Measurements from ENCODE around the gene SOX5. TPM values are rescaled to one million over a fixed set of nuclear protein-coding genes. Genes with fewer than 3 reads are reported as not detected.

Gene SOX5
- total and polyA plus RNA-seq, 7 donors, result 0.17 to 2.9 (median 0.47) TPM

DNA sequence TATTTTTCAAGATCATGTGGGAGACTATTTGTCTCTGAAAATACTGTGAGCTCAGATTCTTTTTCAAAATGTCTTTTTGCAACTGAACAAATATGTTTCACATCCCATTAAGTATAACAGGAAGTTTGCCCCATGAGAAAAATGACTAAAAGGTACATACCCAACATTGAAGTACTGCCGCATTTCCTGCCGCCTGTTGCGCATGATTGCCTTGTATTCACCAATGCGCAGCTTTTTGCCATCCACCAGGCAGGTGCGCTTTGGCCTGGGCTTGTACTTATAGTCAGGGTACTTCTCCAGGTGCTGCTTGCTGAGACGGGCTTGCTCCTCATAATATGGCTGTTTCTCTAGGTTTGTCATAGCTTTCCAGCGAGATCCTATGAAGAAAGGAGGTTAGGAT, 413.2 kb downstream of the SOX5 start:
- no peak for DNase-seq
- 89 to 90% (median 89%) methylated on average over 7 of the region's 7 CpGs for WGBS, 3 donors

DNA sequence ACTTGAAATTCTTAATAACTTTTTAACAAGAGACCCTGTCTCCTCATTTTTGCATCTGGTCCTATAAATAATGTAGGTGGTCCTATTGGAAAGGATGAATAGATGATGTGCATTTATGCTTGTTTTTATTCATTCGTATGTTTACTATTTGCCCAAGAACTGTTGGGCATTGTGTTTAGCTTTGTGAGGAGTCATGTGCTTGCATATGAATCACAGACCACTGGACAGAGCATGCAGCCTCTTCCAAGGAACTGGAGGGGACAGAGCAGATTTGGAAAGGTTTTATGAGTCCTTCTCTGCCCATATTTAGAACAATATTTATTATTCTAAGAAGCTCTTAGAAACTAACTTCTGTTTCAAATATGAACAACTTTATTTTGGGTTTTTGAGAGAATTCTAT, 414.0 kb downstream of the SOX5 start:
- Histone ChIP-seq H3K36me3 (ENCODE audit: insufficient read depth in 1 of 2, low read depth in 1 of 2) (no peaks in the 10 kb centered on the region), H3K4me3 (no peak overlapping the region), H3K27ac (no peak overlapping the region), H3K27me3 (ENCODE audit: insufficient read depth in 3 of 3, low read length in 2 of 3) (no peaks in the 10 kb centered on the region), H3K9me3 (no peaks in the 10 kb centered on the region), H3K4me1 (no peaks in the 10 kb centered on the region)
- no peak for ATAC-seq
- intact Hi-C loops (cut with DNase I), result no loop called here
- TF ChIP-seq, protein P1, sequence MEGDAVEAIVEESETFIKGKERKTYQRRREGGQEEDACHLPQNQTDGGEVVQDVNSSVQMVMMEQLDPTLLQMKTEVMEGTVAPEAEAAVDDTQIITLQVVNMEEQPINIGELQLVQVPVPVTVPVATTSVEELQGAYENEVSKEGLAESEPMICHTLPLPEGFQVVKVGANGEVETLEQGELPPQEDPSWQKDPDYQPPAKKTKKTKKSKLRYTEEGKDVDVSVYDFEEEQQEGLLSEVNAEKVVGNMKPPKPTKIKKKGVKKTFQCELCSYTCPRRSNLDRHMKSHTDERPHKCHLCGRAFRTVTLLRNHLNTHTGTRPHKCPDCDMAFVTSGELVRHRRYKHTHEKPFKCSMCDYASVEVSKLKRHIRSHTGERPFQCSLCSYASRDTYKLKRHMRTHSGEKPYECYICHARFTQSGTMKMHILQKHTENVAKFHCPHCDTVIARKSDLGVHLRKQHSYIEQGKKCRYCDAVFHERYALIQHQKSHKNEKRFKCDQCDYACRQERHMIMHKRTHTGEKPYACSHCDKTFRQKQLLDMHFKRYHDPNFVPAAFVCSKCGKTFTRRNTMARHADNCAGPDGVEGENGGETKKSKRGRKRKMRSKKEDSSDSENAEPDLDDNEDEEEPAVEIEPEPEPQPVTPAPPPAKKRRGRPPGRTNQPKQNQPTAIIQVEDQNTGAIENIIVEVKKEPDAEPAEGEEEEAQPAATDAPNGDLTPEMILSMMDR (IDR thresholded peaks at IDR 0.05), result no peak
- DNase-seq, result no peak
- 79 to 86% (median 86%) methylated on average over 1 of the region's 1 CpG for WGBS, 3 donors

More for the DNA sequence above, 413.2 kb downstream of the SOX5 start:
- ATAC-seq, result no peak
- no peak overlapping the region for H3K4me3 ChIP-seq
- H3K9me3 ChIP-seq, result no peaks in the 10 kb centered on the region
- no peaks in the 10 kb centered on the region for H3K27me3 ChIP-seq (ENCODE audit: insufficient read depth in 3 of 3, low read length in 2 of 3)
- H3K36me3 ChIP-seq (ENCODE audit: insufficient read depth in 1 of 2, low read depth in 1 of 2), result no peaks in the 10 kb centered on the region
- no peak overlapping the region for H3K27ac ChIP-seq
- intact Hi-C loops (cut with DNase I), result no loop called here
- no peaks in the 10 kb centered on the region for H3K4me1 ChIP-seq
- TF ChIP-seq, protein P1 (IDR thresholded peaks at IDR 0.05), result no peak

DNA sequence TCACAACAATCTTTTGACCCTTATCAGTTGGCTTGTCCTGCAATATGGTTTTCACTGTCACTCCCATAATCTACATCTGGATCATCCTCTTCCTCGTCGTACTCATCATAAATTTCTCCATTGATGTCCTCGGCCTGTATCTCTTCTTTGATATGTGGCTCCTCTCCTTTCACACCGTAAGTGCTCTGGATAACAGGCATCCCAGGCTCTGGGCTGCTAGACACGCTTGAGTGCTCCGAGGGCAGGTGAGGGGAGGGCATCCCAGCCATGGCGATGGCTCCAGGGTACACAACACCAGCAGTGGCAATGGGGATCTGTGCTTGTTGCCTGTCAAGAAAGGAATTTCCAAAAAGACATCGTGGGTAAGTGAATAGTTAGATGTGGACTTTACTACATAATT, 415.3 kb downstream of the SOX5 start:
- DNase-seq, result no peak
- intact Hi-C loops (cut with DNase I), result no loop called here
- Histone ChIP-seq H3K4me3 (no peak overlapping the region), H3K36me3 (ENCODE audit: insufficient read depth in 1 of 2, low read depth in 1 of 2) (no peaks in the 10 kb centered on the region), H3K9me3 (no peaks in the 10 kb centered on the region), H3K4me1 (no peaks in the 10 kb centered on the region), H3K27ac (no peak overlapping the region), H3K27me3 (ENCODE audit: insufficient read depth in 3 of 3, low read length in 2 of 3) (no peaks in the 10 kb centered on the region)
- WGBS, 3 donors, result 88 to 89% (median 88%) methylated on average over 8 of the region's 8 CpGs
- TF ChIP-seq, protein P1 (IDR thresholded peaks at IDR 0.05), result no peak
- no peak for ATAC-seq

DNA sequence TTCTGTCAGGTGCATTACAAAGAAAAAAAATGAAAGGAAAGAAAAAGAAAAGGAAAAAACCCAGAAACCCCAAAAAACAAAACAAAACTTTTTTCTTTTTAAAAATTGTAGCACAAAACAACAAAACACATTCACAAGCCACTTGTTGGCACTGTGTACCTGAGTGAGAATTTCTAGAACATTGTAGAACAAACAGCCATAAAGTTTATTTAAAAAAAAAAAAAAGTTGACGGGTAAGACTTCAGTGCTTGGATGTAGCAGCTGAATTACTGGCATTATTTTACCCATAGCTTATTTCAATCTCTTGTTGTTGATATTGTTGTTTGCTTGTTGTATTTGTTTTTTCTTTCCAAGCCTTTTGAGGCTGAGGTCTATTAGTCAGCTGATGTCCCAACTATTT, 415.8 kb downstream of the SOX5 start:
- intact Hi-C loops (cut with DNase I), result no loop called here
- H3K9me3 ChIP-seq, result no peaks in the 10 kb centered on the region
- H3K4me3 ChIP-seq, result no peak overlapping the region
- H3K36me3 ChIP-seq (ENCODE audit: insufficient read depth in 1 of 2, low read depth in 1 of 2), result no peaks in the 10 kb centered on the region
- H3K4me1 ChIP-seq, result no peaks in the 10 kb centered on the region
- no peaks in the 10 kb centered on the region for H3K27me3 ChIP-seq (ENCODE audit: insufficient read depth in 3 of 3, low read length in 2 of 3)
- TF ChIP-seq, protein P1 (IDR thresholded peaks at IDR 0.05), result no peak
- ATAC-seq (no peak), DNase-seq (no peak)
- 71 to 93% (median 83%) methylated on average over 1 of the region's 1 CpG for WGBS, 3 donors
- no peak overlapping the region for H3K27ac ChIP-seq

DNA sequence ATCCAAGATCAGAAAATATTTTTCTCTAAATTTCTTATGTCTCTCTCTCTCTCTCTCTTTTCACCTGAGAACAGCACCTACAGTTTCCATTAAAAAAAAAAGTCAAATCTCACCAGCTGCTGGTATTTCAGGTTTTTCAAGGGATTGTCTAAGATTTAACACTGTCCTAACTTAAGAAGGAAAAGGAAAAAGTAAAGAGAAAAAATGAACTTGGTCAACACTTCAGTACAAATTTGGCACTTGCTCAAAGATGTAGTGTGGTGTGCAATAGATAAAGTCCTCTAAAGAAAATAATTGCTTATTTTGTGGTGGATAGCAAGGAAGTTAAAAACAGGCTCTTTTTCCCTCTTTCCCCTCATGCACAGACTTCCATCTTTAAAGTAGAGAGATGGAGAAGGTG, 416.2 kb downstream of the SOX5 start:
- intact Hi-C loops (cut with DNase I), result no loop called here
- Histone ChIP-seq H3K27ac (no peak overlapping the region), H3K36me3 (ENCODE audit: insufficient read depth in 1 of 2, low read depth in 1 of 2) (no peaks in the 10 kb centered on the region), H3K4me3 (no peak overlapping the region), H3K9me3 (no peaks in the 10 kb centered on the region), H3K4me1 (no peaks in the 10 kb centered on the region), H3K27me3 (ENCODE audit: insufficient read depth in 3 of 3, low read length in 2 of 3) (no peaks in the 10 kb centered on the region)
- no peak for DNase-seq
- ATAC-seq, result no peak
- TF ChIP-seq, protein P1 (IDR thresholded peaks at IDR 0.05), result no peak

All from psoas muscle (tissue), 8 donors.